ENCODE results near the gene ABCC5. TPM values are rescaled to one million over a fixed set of nuclear protein-coding genes. Genes with fewer than 3 reads are reported as not detected.
A peak's percentile ranks its signal among the peaks of the same experiment; 100 is the strongest.
"Not testable (repeated sequence)": the region's sequence is repeated elsewhere in the genome, so short reads cannot be mapped to it uniquely, and the experiment has no call there.

Gene ABCC5
- total RNA-seq, 2 experiments from 2014 or later, result 19.0 to 19.2 TPM

- H3K36me3 Mint-ChIP-seq (ENCODE audit: low read depth), result peaks cover 6% of the 10 kb centered on the region
- ChIA-PET POLR2A (interaction anchor here (0.6 kb wide), 1 partner anchor 156 kb away, joined by 5 read pairs; no protein-coding TSS in a partner anchor), CTCF (interaction anchor here (0.6 to 2.6 kb wide), 35 partner anchors 9 to 666 kb away, joined by 3 to 42 read pairs (median 3); partner anchors contain the start of gene KLHL24)
- no peaks in the 10 kb centered on the region for H3K9me3 Mint-ChIP-seq
- H3K4me3 Mint-ChIP-seq, result peak within 1 kb of the TSS; percentile 95
- peak within 1 kb of the TSS; percentile 94 for H3K27ac Mint-ChIP-seq
- H3K27me3 Mint-ChIP-seq, result peaks cover 2% of the 10 kb centered on the region
- peak; percentile 97 for DNase-seq
- H3K4me1 Mint-ChIP-seq, result peaks cover 34% of the 10 kb centered on the region
Measured at GRCh38 chr3:183884427-183885296, 133.0 kb downstream of the ABCC5 start, which contains the start of gene PARL. TSS of gene PARL (minus strand) at chr3:183884880. CDS start at chr3:183884846, 34 bp downstream.

- peaks cover 34% of the 10 kb centered on the region for H3K4me1 Mint-ChIP-seq
- H3K27me3 Mint-ChIP-seq, result peaks cover 2% of the 10 kb centered on the region
- peak overlapping the region; percentile 95 for H3K4me3 Mint-ChIP-seq
- H3K36me3 Mint-ChIP-seq (ENCODE audit: low read depth), result peaks cover 7% of the 10 kb centered on the region
- no peaks in the 10 kb centered on the region for H3K9me3 Mint-ChIP-seq
- ChIA-PET CTCF (interaction anchor here (0.6 to 2.6 kb wide), 27 partner anchors 9 to 490 kb away, joined by 3 to 42 read pairs (median 3); no protein-coding TSS in a partner anchor), POLR2A (no interaction called here)
- H3K27ac Mint-ChIP-seq, result peak overlapping the region; percentile 94
- DNase-seq, result no peak
Measured at GRCh38 chr3:183884097-183884426, 133.6 kb downstream of the ABCC5 start.

GRCh38 chr3:183883291-183884096 is 134.2 kb downstream of the ABCC5 start:
- ChIA-PET CTCF (interaction anchor here (0.7 to 2.6 kb wide), 7 partner anchors 8 to 419 kb away, joined by 3 to 42 read pairs (median 4); no protein-coding TSS in a partner anchor), POLR2A (no interaction called here)
- peak overlapping the region; percentile 94 for H3K27ac Mint-ChIP-seq
- peak overlapping the region; percentile 95 for H3K4me3 Mint-ChIP-seq
- H3K27me3 Mint-ChIP-seq, result peaks cover 1% of the 10 kb centered on the region
- H3K4me1 Mint-ChIP-seq, result peaks cover 34% of the 10 kb centered on the region
- H3K9me3 Mint-ChIP-seq, result no peaks in the 10 kb centered on the region
- H3K36me3 Mint-ChIP-seq (ENCODE audit: low read depth), result peaks cover 7% of the 10 kb centered on the region
- no peak for DNase-seq

- no peaks in the 10 kb centered on the region for H3K9me3 Mint-ChIP-seq
- H3K27ac Mint-ChIP-seq, result no peak overlapping the region
- no peak for DNase-seq
- ChIA-PET CTCF (no interaction called here), POLR2A (no interaction called here)
- H3K4me1 Mint-ChIP-seq, result peaks cover 47% of the 10 kb centered on the region
- H3K27me3 Mint-ChIP-seq, result no peaks in the 10 kb centered on the region
- no peak overlapping the region for H3K4me3 Mint-ChIP-seq
- peaks cover 27% of the 10 kb centered on the region for H3K36me3 Mint-ChIP-seq (ENCODE audit: low read depth)
Measured at GRCh38 chr3:183880121-183880520, 137.6 kb downstream of the ABCC5 start.

GRCh38 chr3:183879243-183879642 is 138.4 kb downstream of the ABCC5 start:
- POLR2A ChIA-PET, result no interaction called here

GRCh38 chr3:183878071-183878470 is 139.6 kb downstream of the ABCC5 start:
- Mint-ChIP-seq H3K36me3 (ENCODE audit: low read depth) (peaks cover 32% of the 10 kb centered on the region), H3K9me3 (no peaks in the 10 kb centered on the region), H3K4me3 (no peak overlapping the region), H3K27me3 (no peaks in the 10 kb centered on the region), H3K27ac (peak overlapping the region; percentile 22), H3K4me1 (peaks cover 36% of the 10 kb centered on the region)
- CTCF ChIA-PET, result interaction anchor here (1.1 to 1.2 kb wide), 3 partner anchors 9 to 17 kb away, joined by 3 to 7 read pairs (median 3); no protein-coding TSS in a partner anchor
- DNase-seq, result no peak
- POLR2A ChIA-PET, result interaction anchor here (0.6 kb wide), 1 partner anchor 28 kb away, joined by 5 read pairs; no protein-coding TSS in a partner anchor

More at GRCh38 chr3:183879243-183879642, 138.4 kb downstream of the ABCC5 start:
- Mint-ChIP-seq H3K27me3 (no peaks in the 10 kb centered on the region), H3K9me3 (no peaks in the 10 kb centered on the region), H3K4me3 (no peak overlapping the region), H3K4me1 (peaks cover 42% of the 10 kb centered on the region), H3K36me3 (ENCODE audit: low read depth) (peaks cover 27% of the 10 kb centered on the region), H3K27ac (no peak overlapping the region)
- DNase-seq, result no peak
- CTCF ChIA-PET, result interaction anchor here (1.2 kb wide), 1 partner anchor 13 kb away, joined by 3 read pairs; no protein-coding TSS in a partner anchor

GRCh38 chr3:183877227-183877626 is 140.5 kb downstream of the ABCC5 start:
- H3K27ac Mint-ChIP-seq, result not testable (repeated sequence)

GRCh38 chr3:183875411-183875810 is 142.3 kb downstream of the ABCC5 start:
- Mint-ChIP-seq H3K36me3 (ENCODE audit: low read depth) (peaks cover 30% of the 10 kb centered on the region), H3K4me1 (peaks cover 38% of the 10 kb centered on the region), H3K4me3 (no peak overlapping the region), H3K27me3 (no peaks in the 10 kb centered on the region), H3K9me3 (no peaks in the 10 kb centered on the region), H3K27ac (no peak overlapping the region)
- CTCF ChIA-PET, result interaction anchor here (0.6 to 3.0 kb wide), 2 partner anchors 9 to 408 kb away, joined by 4 to 15 read pairs; partner anchors contain the start of gene PARL
- no peak for DNase-seq
- POLR2A ChIA-PET, result no interaction called here

More at GRCh38 chr3:183877227-183877626, 140.5 kb downstream of the ABCC5 start:
- DNase-seq, POLR2A ChIA-PET, CTCF ChIA-PET, H3K9me3 Mint-ChIP-seq, H3K4me3 Mint-ChIP-seq, H3K27me3 Mint-ChIP-seq: not testable (repeated sequence)
- Mint-ChIP-seq H3K36me3 (ENCODE audit: low read depth) (peaks cover 32% of the 10 kb centered on the region), H3K4me1 (peaks cover 30% of the 10 kb centered on the region)

GRCh38 chr3:183873914-183874313 is 143.8 kb downstream of the ABCC5 start:
- ChIA-PET CTCF (interaction anchor here (0.6 to 3.0 kb wide), 2 partner anchors 11 to 171 kb away, joined by 3 to 15 read pairs; partner anchors contain the start of gene PARL), POLR2A (no interaction called here)
- Mint-ChIP-seq H3K36me3 (ENCODE audit: low read depth) (peaks cover 25% of the 10 kb centered on the region), H3K27ac (no peak overlapping the region), H3K4me1 (peaks cover 41% of the 10 kb centered on the region), H3K9me3 (no peaks in the 10 kb centered on the region), H3K27me3 (no peaks in the 10 kb centered on the region), H3K4me3 (no peak overlapping the region)
- no peak for DNase-seq

- POLR2A ChIA-PET, result no interaction called here
- H3K27me3 Mint-ChIP-seq, result no peaks in the 10 kb centered on the region
Measured at GRCh38 chr3:183871541-183871940, 146.1 kb downstream of the ABCC5 start.

GRCh38 chr3:183870563-183870962 is 147.1 kb downstream of the ABCC5 start:
- H3K4me3 Mint-ChIP-seq, result no peak overlapping the region
- peaks cover 8% of the 10 kb centered on the region for H3K36me3 Mint-ChIP-seq (ENCODE audit: low read depth)
- peak overlapping the region; percentile 48 for H3K27ac Mint-ChIP-seq
- peaks cover 25% of the 10 kb centered on the region for H3K4me1 Mint-ChIP-seq
- POLR2A ChIA-PET, result no interaction called here
- CTCF ChIA-PET, result no interaction called here
- no peaks in the 10 kb centered on the region for H3K9me3 Mint-ChIP-seq
- H3K27me3 Mint-ChIP-seq, result no peaks in the 10 kb centered on the region
- peak; percentile 13 for DNase-seq

More at GRCh38 chr3:183871541-183871940, 146.1 kb downstream of the ABCC5 start:
- H3K27ac Mint-ChIP-seq, result no peak overlapping the region
- peaks cover 12% of the 10 kb centered on the region for H3K36me3 Mint-ChIP-seq (ENCODE audit: low read depth)
- no peaks in the 10 kb centered on the region for H3K9me3 Mint-ChIP-seq
- CTCF ChIA-PET, result interaction anchor here (0.7 kb wide), 1 partner anchor 1690 kb away, joined by 3 read pairs; no protein-coding TSS in a partner anchor
- no peak overlapping the region for H3K4me3 Mint-ChIP-seq
- H3K4me1 Mint-ChIP-seq, result peaks cover 28% of the 10 kb centered on the region
- no peak for DNase-seq

Measured in activated CD4-positive, alpha-beta T cell treated with anti-CD3 and anti-CD28 coated beads, Interleukin-2, amount 10 ng/mL, durations not matched to agents 7 days and 5 days (primary cell).